PC-3 (cell line): ENCODE results near the gene TBC1D8. TPM values are rescaled to one million over a fixed set of nuclear protein-coding genes. Genes with fewer than 3 reads are reported as not detected.

Experiments
- ATAC-seq: fragments of 200-7000 bp; cut with Tn5 transposase; 2 replicates; pipeline ENCODE4 v1.9.1; 2020; ENCODE audit warnings: mild to moderate bottlenecking, moderate library complexity
- BruUV-seq: library from RNA; stranded (reverse); fragments of 400-500 nt; replicated peaks from 2 replicates; lab custom pipeline; 2021; lab: Mats Ljungman, UMichigan
- CTCF ChIA-PET: fragments of 300-600 bp; sonication (Branson Sonifier 250); formaldehyde crosslinking; loops from one replicate; lab custom pipeline; 2022; ENCODE audit warnings: antibody characterized with exemption; lab: Charles Lee
- POLR2A ChIA-PET: fragments of 300-600 bp; sonication (Branson Sonifier 250); formaldehyde crosslinking; loops from one replicate; lab custom pipeline; 2022; ENCODE audit warnings: antibody characterized with exemption; ENCODE audit not compliant: unreplicated experiment; lab: Charles Lee
- DNase-seq: peaks from one replicate; pipeline ENCODE4 v3.0.0-alpha.2; 2015
- H2AFZ ChIP-seq: fragments of 300-600 bp; sonication (generic); 2 replicates; pipeline ENCODE4 v1.6.0; 2016; ENCODE audit warnings: antibody characterized with exemption, low read length
- H3F3A ChIP-seq: fragments of 300-600 bp; sonication (generic); one replicate; pipeline ENCODE4 v1.6.0; 2017; ENCODE audit warnings: antibody characterized with exemption, low read length, control low read depth, mild to moderate bottlenecking; ENCODE audit not compliant: unreplicated experiment
- H3K27ac ChIP-seq: fragments of 300-600 bp; sonication (generic); 2 replicates; pipeline ENCODE4 v1.5.1; 2016; ENCODE audit warnings: mild to moderate bottlenecking, low read length
- H3K27me3 ChIP-seq: fragments of 300-600 bp; sonication (generic); 2 replicates; pipeline ENCODE4 v1.6.1; 2016; ENCODE audit warnings: low read length, mixed read lengths
- H3K36me3 ChIP-seq: fragments of 300-600 bp; sonication (generic); 2 replicates; pipeline ENCODE4 v1.6.1; 2016; ENCODE audit warnings: low read depth, mixed run types, low read length, mixed read lengths
- H3K4me1 ChIP-seq: fragments of 300-600 bp; sonication (generic); 2 replicates; pipeline ENCODE4 v1.5.1; 2016; ENCODE audit warnings: low read length; ENCODE audit not compliant: insufficient read depth
- H3K4me2 ChIP-seq: fragments of 300-600 bp; sonication (generic); 2 replicates; pipeline ENCODE4 v1.6.0; 2016; ENCODE audit warnings: low read length
- H3K4me3 ChIP-seq: fragments of 300-600 bp; sonication (generic); 2 replicates; pipeline ENCODE4 v1.5.1; 2016; ENCODE audit warnings: mild to moderate bottlenecking, low read length, mixed read lengths
- H3K79me2 ChIP-seq: fragments of 300-600 bp; sonication (generic); 2 replicates; pipeline ENCODE4 v1.6.1; 2017; ENCODE audit warnings: low read length, mixed read lengths
- H3K9ac ChIP-seq: fragments of 300-600 bp; sonication (generic); 2 replicates; pipeline ENCODE4 v1.6.0; 2016; ENCODE audit warnings: mild to moderate bottlenecking, low read length
- H3K9me2 ChIP-seq: fragments of 300-600 bp; sonication (generic); replicated peaks from 2 replicates; pipeline ENCODE4 v1.6.1; 2016; ENCODE audit warnings: mixed run types, low read length, mixed read lengths
- H3K9me3 ChIP-seq: fragments of 300-600 bp; sonication (generic); 2 replicates; pipeline ENCODE4 v1.6.1; 2016; ENCODE audit warnings: low read length, mixed read lengths
- H4K20me1 ChIP-seq: fragments of 300-600 bp; sonication (generic); 2 replicates; pipeline ENCODE4 v1.6.1; 2016; ENCODE audit warnings: low read length, mixed read lengths
- EZH2 ChIP-seq: fragments of 300-600 bp; sonication (generic); IDR thresholded peaks from one replicate; pipeline ENCODE4 v1.6.1; 2017; ENCODE audit warnings: antibody characterized with exemption, mild to moderate bottlenecking, low read length; ENCODE audit not compliant: unreplicated experiment
- EZH2phosphoT487 ChIP-seq: fragments of 300-600 bp; sonication (generic); IDR thresholded peaks from 2 replicates; pipeline ENCODE4 v1.6.1; 2018; ENCODE audit warnings: mild to moderate bottlenecking, antibody characterized with exemption, low read length, borderline replicate concordance
- intact Hi-C: fragments of 100-400 bp; cut with micrococcal nuclease; formaldehyde crosslinking; loops from 2 replicates; pipeline ENCODE4 v1.9.0; 2023
- total RNA-seq: library from RNA; depleted of rRNA; stranded (reverse); fragments of >200 nt; gene quantifications from 2 replicates; pipeline ENCODE4 v1.2.3, GENCODE V29; 2014
- TF ChIP-seq, protein P1 (sequence below): fragments of 300-600 bp; sonication (generic); conservative IDR thresholded peaks from 2 replicates; pipeline ENCODE4 v1.5.1; 2017; ENCODE audit warnings: antibody characterized with exemption, low read depth, mild to moderate bottlenecking, low read length

TBC1D8 gene
- total RNA-seq, 1 experiment from 2014 or later, result 39.7 TPM

DNA sequence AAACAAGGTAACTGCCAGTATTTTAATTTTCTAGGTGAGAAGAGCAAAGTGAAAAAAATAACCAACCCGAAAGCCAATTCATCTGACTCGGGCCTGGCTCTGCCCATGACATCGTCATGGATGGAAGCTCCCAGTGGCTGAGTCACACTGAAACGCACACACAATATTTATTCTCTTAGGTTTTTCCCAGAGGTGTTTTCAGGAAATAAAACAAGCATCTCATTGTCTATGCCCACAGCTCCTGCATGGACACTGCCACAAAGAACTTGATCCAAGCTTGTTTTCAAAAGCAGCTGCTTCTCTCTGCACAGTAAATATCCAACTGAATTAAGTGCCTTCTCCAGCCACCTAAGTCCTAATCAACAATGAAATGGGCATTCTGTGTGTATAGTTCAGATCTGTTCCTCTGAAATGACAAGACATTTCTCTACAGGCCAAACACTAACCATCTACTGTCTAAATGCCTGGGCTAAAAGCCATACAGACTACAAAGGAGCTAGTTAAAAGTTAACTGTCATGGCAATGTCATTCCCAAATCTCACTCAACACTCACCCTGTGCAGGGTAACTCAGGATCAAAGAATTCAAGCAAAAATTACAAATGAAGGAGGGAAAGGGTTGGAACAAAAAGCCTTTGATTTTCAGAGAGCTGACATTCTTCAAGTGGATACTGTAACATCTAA, 86.2 kb downstream of the TBC1D8 start:
- peak overlapping the region; percentile 8; the same call in 1 of the 2 replicates for H3K4me3 ChIP-seq
- H3K27me3 ChIP-seq, result no peaks in the 10 kb centered on the region
- ATAC-seq (peak; percentile 97), DNase-seq (peak; percentile 91)
- peak overlapping the region; percentile 74 for H3K4me2 ChIP-seq
- H4K20me1 ChIP-seq, result no peaks in the 10 kb centered on the region
- POLR2A ChIA-PET, result interaction anchor here (0.5 to 0.7 kb wide), 5 partner anchors 12 to 1081 kb away, joined by 3 to 7 read pairs (median 4); no protein-coding TSS in a partner anchor
- peak overlapping the region; percentile 85 for H3K9ac ChIP-seq
- peaks cover 27% of the 10 kb centered on the region for H3K4me1 ChIP-seq
- CTCF ChIA-PET, result interaction anchor here (0.5 to 0.8 kb wide), 4 partner anchors 18 to 809 kb away, joined by 3 read pairs; no protein-coding TSS in a partner anchor
- H3K36me3 ChIP-seq, result no peaks in the 10 kb centered on the region
- BruUV-seq, result TSS peak; percentile 66
- H2AFZ ChIP-seq, result no peak overlapping the region
- intact Hi-C loops, result loop anchor here (1.0 kb wide), 1 partner anchor 48 kb away; no protein-coding TSS in a partner anchor
- H3K79me2 ChIP-seq, result peaks cover 66% of the 10 kb centered on the region
- TF ChIP-seq EZH2phosphoT487 (no peak), EZH2 (no peak)
- TF ChIP-seq, protein P1, sequence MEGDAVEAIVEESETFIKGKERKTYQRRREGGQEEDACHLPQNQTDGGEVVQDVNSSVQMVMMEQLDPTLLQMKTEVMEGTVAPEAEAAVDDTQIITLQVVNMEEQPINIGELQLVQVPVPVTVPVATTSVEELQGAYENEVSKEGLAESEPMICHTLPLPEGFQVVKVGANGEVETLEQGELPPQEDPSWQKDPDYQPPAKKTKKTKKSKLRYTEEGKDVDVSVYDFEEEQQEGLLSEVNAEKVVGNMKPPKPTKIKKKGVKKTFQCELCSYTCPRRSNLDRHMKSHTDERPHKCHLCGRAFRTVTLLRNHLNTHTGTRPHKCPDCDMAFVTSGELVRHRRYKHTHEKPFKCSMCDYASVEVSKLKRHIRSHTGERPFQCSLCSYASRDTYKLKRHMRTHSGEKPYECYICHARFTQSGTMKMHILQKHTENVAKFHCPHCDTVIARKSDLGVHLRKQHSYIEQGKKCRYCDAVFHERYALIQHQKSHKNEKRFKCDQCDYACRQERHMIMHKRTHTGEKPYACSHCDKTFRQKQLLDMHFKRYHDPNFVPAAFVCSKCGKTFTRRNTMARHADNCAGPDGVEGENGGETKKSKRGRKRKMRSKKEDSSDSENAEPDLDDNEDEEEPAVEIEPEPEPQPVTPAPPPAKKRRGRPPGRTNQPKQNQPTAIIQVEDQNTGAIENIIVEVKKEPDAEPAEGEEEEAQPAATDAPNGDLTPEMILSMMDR, result no peak
- peak overlapping the region; percentile 97 for H3K27ac ChIP-seq
- peaks cover 4% of the 10 kb centered on the region for H3F3A ChIP-seq
- no peaks in the 10 kb centered on the region for H3K9me3 ChIP-seq
- H3K9me2 ChIP-seq, result no peaks in the 10 kb centered on the region

DNA sequence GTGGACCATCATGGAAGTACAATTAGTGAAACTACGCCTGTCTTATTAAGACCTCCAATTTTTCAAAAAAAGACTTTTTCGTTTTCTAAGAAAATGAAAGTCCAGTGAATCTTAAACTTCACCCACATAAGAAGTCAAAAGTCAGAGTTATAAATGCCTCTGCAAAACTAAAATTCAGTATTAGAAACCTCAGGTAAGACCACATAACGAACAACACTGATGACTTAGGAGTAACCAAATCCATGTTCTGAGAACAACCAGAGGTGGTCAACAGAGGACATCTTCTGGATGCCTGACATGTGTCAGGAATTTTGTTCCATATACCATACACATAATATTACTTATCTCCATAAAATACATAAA, 86.7 kb downstream of the TBC1D8 start:
- Histone ChIP-seq H4K20me1 (no peaks in the 10 kb centered on the region), H2AFZ (no peak overlapping the region), H3K9ac (peak overlapping the region; percentile 85), H3K4me1 (peaks cover 27% of the 10 kb centered on the region), H3K9me3 (no peaks in the 10 kb centered on the region), H3K79me2 (peaks cover 68% of the 10 kb centered on the region), H3K27me3 (no peaks in the 10 kb centered on the region), H3K27ac (peak overlapping the region; percentile 97), H3K4me2 (peak overlapping the region; percentile 74), H3F3A (peaks cover 4% of the 10 kb centered on the region), H3K4me3 (0 out of 2 replicates have a peak overlapping the region, but pooled peaks have one; percentile 8), H3K36me3 (no peaks in the 10 kb centered on the region), H3K9me2 (no peaks in the 10 kb centered on the region)
- TF ChIP-seq, protein P1, result no peak
- no peak for TF ChIP-seq EZH2
- no peak for TF ChIP-seq EZH2phosphoT487
- DNase-seq, result no peak
- ChIA-PET CTCF (interaction anchor here (0.6 to 0.8 kb wide), 2 partner anchors 35 to 61 kb away, joined by 3 read pairs; no protein-coding TSS in a partner anchor), POLR2A (interaction anchor here (0.6 kb wide), 1 partner anchor 77 kb away, joined by 4 read pairs; no protein-coding TSS in a partner anchor)
- TSS peak; percentile 19 for BruUV-seq
- no peak for ATAC-seq
- intact Hi-C loops, result no loop called here
